ENCODE data around the gene PRL.

- TF ChIP-seq CTCF (conservative IDR thresholded peaks at IDR 0.05; ENCODE audit: low read depth in 2 of 2), result no peak
- no peak for TF ChIP-seq EZH2 (IDR thresholded peaks at IDR 0.05; ENCODE audit: low read depth, unreplicated experiment)
- TF ChIP-seq, protein P1, sequence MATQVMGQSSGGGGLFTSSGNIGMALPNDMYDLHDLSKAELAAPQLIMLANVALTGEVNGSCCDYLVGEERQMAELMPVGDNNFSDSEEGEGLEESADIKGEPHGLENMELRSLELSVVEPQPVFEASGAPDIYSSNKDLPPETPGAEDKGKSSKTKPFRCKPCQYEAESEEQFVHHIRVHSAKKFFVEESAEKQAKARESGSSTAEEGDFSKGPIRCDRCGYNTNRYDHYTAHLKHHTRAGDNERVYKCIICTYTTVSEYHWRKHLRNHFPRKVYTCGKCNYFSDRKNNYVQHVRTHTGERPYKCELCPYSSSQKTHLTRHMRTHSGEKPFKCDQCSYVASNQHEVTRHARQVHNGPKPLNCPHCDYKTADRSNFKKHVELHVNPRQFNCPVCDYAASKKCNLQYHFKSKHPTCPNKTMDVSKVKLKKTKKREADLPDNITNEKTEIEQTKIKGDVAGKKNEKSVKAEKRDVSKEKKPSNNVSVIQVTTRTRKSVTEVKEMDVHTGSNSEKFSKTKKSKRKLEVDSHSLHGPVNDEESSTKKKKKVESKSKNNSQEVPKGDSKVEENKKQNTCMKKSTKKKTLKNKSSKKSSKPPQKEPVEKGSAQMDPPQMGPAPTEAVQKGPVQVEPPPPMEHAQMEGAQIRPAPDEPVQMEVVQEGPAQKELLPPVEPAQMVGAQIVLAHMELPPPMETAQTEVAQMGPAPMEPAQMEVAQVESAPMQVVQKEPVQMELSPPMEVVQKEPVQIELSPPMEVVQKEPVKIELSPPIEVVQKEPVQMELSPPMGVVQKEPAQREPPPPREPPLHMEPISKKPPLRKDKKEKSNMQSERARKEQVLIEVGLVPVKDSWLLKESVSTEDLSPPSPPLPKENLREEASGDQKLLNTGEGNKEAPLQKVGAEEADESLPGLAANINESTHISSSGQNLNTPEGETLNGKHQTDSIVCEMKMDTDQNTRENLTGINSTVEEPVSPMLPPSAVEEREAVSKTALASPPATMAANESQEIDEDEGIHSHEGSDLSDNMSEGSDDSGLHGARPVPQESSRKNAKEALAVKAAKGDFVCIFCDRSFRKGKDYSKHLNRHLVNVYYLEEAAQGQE (IDR thresholded peaks at IDR 0.05; ENCODE audit: unreplicated experiment), result no peak
- no peak for TF ChIP-seq POLR2AphosphoS5 (IDR thresholded peaks at IDR 0.05; ENCODE audit: low read depth)
- TF ChIP-seq ZNF331 (CRISPR knock-in tag; IDR thresholded peaks at IDR 0.05; ENCODE audit: low read depth), result no peak
- TF ChIP-seq EZH2phosphoT487 (IDR thresholded peaks at IDR 0.05; ENCODE audit: unreplicated experiment), result no peak
- TF ChIP-seq ZNF114 (CRISPR knock-in tag; IDR thresholded peaks at IDR 0.05), result no peak
- TF ChIP-seq ETS1 (IDR thresholded peaks at IDR 0.05), result no peak
Observed at GRCh38 chr6:22332216-22332615, 35.4 kb upstream of the PRL start.

Data from GM23338 (cell line).